ENCODE results near the gene DDTL.
A peak's percentile ranks its signal among the peaks of the same experiment; 100 is the strongest.
"Not testable (repeated sequence)": the region's sequence is repeated elsewhere in the genome, so short reads cannot be mapped to it uniquely, and the experiment has no call there.

DDTL gene

DNA sequence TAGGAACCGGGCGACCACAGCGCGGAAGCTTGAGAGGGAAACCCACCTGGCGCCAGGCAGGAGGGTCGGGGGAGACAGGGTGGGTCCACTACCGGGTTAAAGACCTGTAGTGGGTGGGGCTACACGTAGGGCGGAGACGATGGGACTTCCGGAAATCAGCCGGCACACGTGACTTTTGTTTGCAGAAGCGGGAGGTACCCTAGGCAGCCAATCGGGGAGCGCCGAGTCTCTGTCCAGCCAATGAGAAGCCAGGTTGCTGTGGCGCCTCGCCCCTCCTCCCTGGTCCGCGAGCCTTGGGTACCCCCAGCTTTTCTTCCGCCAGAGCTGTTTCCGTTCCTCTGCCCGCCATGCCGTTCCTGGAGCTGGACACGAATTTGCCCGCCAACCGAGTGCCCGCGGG is at the start of gene DDTL:
Gene DDTL (plus strand): TSS at position 321 of the 400 bp plus-strand sequence. CDS start 27 bp downstream, at position 348.
- DNase-seq: not testable (repeated sequence)

DNA sequence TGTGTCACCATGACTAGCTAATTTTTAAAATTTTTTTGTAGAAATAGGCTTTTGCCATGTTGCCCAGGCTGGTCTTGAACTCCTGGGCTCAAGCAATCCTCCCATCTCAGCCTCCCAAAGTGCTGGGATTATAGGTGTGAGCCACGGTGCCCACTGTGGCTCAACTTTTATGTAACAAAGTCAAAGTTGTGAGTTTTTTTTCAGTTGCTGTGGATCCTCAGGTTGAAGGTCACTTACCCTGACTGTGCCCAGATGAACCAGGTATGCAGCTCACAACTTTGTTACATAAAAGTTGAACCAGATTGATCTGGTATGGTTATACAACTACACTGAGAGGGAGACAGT is 46.4 kb upstream of the DDTL start:
- DNase-seq: not testable (repeated sequence)

DNA sequence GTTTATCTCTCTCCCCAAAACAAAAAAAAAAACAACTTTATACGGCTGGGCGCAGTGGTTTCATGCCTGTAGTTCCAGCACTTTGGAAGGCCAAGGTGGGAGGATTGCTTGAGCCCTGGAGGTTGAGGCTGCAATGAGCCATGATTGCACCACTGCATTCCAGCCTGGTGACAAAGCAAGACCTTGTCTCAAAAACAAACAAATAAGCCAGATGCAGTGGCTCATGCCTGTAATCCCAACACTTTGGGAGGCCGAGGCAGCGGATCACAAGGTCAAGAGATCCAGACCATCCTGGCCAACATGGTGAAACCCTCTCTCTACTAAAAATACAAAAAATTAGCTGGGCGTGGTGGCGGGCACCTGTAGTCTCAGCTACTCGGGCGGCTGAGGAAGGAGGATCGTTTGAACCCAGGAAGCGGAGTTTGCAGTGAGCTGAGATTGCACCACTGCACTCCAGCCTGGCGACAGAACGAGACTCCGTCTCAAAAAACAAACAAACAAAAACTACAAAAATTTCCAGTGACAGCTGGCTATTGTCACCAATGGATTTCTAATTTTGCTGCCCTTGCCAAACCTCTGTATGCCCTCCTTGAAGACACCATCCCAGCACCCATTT is 45.0 kb upstream of the DDTL start:
- DNase-seq: not testable (repeated sequence)

DNA sequence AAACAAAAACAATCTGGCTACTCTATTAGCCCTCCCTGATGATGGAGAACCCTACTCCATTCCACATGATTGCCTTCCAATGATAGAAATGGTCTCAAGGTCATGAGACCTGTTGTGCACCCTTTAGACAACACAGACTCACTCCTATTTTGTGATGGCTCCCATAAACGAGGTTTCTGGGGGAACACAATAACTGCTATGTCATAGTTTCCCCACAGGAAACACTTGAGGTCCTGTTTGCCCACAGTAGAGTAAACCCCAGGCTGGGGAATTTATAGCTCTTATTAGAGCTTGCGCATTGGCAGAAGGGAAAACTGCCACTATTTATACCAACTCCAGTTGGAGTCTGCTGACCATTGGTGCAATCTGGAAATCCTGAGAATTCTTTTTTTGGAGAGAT is 43.8 kb upstream of the DDTL start:
- DNase-seq: no peak

DNA sequence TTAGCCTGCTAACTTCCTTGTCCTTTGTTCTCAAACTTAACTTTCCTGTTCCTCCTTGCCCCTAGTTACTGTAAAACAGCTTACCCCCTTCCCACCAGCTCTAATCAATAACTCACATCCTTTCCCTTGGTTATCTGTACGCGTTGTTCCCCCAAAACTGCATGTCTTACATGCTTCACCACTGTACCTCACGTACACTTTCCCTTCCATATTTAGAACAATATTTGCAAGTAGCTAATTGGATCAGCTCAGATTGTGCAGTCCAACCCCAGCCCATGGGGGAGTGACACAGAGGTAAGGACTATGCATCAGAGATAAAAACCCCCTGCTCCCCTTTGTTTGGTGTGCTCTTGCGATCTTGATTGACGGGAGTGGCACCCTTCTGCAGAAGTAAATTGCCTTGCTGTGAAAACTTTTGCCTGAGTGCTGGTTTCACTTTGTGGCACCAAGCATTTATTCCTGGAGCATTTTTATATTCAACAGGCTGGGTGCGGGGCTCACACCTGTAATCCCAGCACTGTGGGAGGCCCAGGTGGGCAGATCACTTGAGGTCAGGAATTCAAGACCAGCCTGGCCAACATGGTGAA is 41.6 kb upstream of the DDTL start:
- DNase-seq: no peak

GRCh38 chr22:23926561-23926960 is 40.1 kb upstream of the DDTL start:
- DNase-seq: no peak

DNA sequence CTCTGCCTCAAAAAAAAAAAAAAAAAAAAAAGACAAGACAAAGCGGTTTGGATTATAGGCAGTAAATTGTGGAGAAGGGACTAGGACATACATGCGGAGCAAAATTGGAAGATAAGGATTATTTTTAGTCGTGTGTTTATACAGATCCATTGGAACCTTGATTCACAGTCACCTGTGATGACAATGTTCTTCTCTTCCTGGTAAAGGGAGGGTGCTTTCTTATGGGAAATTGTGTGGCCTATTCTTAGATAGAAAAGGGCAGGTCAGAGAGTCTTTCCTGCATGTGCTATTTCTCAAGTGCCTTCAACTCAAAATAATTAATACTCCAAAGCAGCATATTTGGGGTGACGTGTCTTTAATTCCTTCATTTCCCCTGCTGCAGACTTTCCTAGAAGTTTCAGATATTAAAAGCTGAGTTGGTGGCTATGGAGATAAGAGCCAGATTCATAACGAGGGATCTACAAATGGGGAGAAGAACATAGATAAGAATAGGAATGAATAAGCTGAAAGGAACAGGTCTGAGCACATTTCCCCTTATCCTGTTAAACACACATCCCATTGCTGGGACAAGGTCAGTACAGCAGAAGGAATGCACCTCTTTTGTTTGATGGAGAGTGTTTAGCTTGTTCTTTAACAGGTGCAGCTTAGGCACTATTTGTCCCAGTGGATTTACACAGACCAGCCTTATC is 28.2 kb upstream of the DDTL start:
- no peak for DNase-seq

DNA sequence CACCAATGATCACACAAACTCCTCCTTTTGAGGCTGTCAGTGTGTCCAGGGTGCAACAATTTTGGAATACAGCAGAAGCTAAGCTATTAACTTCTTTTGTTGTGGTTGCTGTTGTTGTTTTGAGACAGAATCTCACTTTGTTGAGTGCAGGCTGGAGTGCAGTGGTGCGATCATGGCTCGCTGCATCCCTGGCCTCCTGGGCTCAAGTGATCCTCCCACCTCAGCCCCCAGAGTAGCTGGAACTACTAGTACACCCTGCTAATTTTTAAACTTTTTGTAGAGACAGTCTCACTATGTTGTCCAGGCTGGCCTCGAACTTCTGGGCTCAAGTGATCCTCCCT is 27.7 kb upstream of the DDTL start:
- no peak for DNase-seq

DNA sequence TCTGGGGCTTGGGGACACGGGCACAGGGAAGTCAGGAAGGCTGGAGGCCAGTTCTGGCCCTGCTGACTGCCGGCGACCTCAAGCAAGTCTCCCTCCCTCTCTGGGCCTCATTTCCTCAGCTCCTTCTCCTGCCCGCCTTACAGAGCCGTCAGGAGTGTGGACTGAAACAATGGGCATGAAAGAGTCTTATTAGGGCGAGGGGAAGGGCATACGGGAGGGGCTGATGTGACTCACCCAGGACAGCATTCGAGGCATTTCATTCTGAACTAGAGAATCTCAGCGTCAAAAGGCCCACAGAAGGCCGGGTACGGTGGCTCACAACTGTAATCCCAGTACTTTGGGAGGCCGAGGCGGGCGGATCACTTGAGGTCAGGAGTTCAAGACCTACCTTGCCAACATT is 26.5 kb upstream of the DDTL start:
- DNase-seq: not testable (repeated sequence)

- not testable (repeated sequence) for DNase-seq
Measured at GRCh38 chr22:23947391-23947790, 19.3 kb upstream of the DDTL start.

GRCh38 chr22:23949764-23950163 is 16.9 kb upstream of the DDTL start:
- DNase-seq: not testable (repeated sequence)

GRCh38 chr22:23951383-23951782 is 15.3 kb upstream of the DDTL start:
- DNase-seq: not testable (repeated sequence)

DNA sequence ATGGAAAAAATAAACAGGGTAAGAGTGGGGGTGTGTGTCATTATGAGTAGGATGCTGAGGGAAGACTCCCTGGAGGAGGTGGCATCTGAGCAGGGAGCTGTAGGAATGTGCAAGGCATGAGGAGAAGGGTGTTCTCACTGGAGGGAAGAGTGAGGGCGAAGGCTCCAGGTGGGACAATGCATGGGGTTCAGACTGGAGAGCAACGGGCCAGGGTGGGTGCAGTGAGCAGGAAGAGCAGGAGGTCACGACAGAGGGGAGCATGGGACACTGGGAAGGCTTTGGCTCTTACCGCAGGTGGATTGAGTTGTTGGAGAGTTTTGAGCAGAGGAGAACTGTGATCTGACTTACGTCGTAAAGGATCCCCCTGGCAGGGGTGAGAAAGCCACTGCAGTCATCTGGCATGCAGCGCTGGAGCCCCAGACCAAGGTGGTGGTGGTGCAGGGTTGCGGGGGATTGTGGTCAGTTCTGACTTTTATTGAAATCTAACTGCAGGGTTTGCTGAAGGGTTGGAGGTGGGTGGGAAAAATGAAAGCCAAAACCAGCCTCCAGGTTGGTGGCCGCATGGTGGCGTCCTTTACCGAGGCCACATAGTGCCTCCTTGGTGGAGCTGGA is 13.8 kb upstream of the DDTL start:
- DNase-seq: not testable (repeated sequence)

- DNase-seq: not testable (repeated sequence)
Measured at GRCh38 chr22:23953485-23953884, 13.2 kb upstream of the DDTL start.

DNA sequence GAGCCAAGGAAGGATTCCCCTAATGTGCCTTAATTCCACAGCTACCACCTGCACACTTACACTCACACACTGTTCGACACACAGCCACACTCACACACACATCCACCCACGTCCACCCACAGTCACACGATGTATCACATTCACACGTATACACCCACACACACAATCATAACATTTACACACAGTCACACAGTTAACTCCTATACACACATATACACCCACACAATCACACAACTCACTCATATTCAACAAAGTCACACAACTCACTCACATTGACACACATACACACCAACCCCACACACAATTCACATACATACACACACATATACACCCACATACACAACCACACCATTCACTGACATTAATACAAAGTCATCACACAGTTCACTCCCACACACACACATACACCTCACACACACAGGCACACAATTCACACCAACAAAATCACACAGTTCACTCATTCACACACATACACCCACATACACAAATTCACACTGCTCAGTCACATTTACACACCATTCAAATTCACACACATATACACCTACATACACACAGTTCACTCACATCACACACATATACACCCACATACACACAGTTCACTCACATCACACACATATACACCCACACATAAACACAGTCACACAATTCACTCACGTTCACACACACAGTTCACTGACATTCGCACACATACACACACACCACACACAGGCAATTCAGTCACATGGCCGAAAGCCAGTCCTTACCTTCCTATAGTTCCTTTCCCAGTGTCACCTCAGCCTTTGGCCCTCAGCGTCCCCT is 12.3 kb upstream of the DDTL start:
- DNase-seq: not testable (repeated sequence)

DNA sequence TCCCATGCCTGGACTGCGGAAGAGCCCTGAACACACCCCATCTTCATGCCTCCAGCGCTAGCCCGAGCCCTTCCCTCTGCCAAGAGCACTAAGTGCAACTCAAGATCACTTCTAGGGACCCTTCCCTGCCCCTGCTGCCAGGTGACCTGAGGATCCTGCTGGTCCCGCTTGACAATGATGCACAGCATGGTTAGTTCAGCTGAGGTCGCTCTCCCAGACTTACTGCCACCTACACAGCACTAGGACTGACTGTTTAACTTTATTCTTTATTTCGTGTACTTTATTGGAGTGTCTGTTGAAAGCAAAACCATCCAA is 11.7 kb upstream of the DDTL start:
- not testable (repeated sequence) for DNase-seq

DNA sequence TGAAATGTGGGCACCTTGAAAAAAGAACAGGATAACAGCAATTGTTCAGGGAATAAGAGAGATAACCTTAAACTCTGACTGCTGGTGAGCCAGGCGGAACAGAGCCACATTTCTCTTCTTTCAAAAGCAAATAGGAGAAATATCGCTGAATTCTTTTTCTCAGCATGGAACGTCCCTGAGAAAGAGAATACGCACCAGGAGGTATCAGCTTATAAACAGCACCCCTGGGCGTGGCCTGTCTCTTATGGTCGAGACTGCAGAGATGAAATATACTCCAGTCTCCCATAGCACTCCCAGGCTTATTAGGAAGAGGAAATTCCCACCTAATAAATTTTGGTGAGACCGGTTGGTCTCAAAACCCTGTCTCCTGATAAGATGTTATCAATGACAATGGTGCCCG is 10.8 kb upstream of the DDTL start:
- DNase-seq: not testable (repeated sequence)

DNA sequence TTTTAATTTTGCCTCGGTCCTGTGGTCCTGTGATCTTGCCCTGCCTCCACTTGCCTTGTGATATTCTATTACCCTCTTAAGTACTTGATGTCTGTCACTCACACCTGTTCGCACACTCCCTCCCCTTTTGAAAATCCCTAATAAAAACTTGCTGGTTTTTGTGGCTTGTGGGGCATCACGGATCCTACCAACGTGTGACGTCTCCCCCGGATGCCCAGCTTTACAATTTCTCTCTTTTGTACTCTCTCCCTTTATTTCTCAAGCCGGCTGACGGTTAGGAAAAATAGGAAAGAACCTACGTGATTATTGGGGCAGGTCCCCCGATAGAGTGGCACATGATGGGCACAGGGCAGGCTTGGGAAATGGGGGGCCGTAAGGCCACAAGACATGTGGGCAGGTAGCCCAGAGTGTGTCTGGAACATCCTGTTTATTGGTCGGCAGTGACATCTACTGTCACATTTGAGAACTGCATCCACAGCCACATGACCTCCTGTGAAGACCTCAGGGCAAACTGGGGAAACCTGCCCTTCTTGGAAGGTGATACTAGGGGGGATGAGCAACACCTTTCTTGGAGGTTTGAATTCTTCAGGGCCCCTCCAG is 10.3 kb upstream of the DDTL start:
- DNase-seq: peak; percentile 80 to 83

DNA sequence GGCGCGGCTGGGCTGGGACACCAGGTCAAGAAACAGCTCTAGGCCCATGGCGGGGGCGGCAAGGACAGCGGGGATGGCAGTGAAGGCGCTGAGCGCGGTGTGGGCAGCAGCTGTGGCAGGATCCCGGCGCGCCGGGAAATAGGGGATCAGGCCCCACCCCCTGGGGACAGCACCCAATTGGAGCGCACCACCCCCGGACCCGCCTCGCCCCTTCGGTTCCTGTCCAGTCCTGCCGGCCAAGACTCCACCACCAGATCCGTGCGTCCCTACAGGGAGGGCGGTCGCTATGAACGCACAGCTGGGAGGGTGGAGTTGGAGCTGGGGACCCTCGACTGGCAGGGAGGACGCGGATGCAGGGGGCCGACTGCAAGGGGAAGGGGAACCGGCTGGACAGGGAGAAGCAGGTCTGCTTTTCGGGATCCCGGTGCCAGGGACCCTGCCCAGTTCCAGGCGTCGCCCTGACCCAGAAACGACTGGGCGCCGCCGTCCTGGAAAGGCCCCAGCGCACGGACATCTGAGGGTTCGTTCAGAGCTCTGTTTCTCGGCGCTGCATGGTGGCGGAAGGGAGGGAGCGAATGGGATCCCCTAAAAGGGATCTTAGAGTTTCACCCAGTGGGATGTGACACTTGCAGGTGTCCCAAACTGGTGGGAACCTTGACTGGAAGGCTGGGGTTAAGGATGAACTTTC is 5.5 kb upstream of the DDTL start, which contains the start of gene GSTT2B:
Gene GSTT2B (minus strand): TSS at position 112 of the 688 bp plus-strand sequence. CDS start 64 bp downstream, at position 48.
- DNase-seq: not testable (repeated sequence)

- not testable (repeated sequence) for DNase-seq
Measured at GRCh38 chr22:23966094-23966493, 594 bp upstream of the DDTL start.

DNA sequence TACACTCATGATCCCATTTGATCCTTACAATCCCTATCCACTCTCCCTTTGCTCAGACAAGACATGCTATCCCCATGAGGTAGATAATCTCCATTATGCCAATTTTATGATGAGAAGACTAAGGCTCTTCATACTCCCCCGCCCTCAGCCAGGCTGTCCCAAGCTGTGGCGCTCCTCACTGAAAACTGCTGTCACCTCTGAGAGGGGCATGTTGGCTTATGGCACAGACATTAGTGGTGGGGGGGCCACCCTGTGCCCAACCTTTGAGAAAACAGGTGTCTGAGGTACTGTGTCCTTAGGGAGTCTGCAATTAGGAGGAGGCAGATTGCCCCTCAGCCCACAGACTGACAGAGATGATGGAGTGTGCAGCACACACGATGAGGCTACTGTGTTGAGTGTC is 2.4 kb downstream of the DDTL start:
- DNase-seq: no peak

DNA sequence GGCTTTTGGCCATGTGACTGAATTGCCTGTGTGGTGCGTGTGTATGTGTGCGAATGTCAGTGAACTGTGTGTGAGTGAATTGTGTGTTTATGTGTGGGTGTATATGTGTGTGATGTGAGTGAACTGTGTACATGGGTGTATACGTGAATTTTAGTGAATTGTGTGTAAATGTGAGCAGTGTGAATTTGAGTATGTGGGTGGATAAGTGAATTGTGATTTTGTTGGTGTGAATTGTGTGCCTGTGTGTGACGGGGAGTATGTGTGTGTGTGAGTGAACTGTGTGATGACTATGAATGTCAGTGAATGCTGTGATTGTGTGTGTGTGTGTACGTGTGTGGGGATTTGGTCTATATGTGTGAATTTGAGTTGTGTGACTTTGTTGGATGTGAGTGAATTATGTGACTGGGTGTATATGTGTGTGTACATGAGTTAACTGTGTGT is 3.5 kb downstream of the DDTL start:
- DNase-seq: no peak

Measured in activated T-cell treated with anti-CD3 and anti-CD28 coated beads, Interleukin-2, amount 50 U/mL, for 48 hours (primary cell).